MM.1S (cell line): ENCODE data around the gene B4GALT5.

Experiments
- DNase-seq: peaks from one replicate; pipeline ENCODE4 v3.0.0-alpha.2; 2015
- H2AFZ ChIP-seq: fragments of 300-600 bp; sonication (generic); 2 replicates; pipeline ENCODE4 v1.6.0; 2016; ENCODE audit warnings: antibody characterized with exemption, low read length
- H3F3A ChIP-seq: fragments of 300-600 bp; sonication (generic); 2 replicates; pipeline ENCODE4 v1.6.1; 2016; ENCODE audit warnings: mild to moderate bottlenecking, antibody characterized with exemption, low read length, moderate library complexity, mixed read lengths; ENCODE audit not compliant: insufficient read depth
- H3K27ac ChIP-seq: fragments of 300-600 bp; sonication (generic); 2 replicates; pipeline ENCODE4 v1.5.1; 2016; ENCODE audit warnings: mild to moderate bottlenecking, low read length
- H3K27me3 ChIP-seq: fragments of 300-600 bp; sonication (generic); replicated peaks from 2 replicates; pipeline ENCODE4 v1.6.0; 2016; ENCODE audit warnings: low read length; ENCODE audit not compliant: insufficient read depth
- H3K36me3 ChIP-seq: fragments of 300-600 bp; sonication (generic); replicated peaks from 2 replicates; pipeline ENCODE4 v1.6.1; 2016; ENCODE audit warnings: mild to moderate bottlenecking, low read length, mixed read lengths; ENCODE audit not compliant: insufficient read depth
- H3K4me1 ChIP-seq: fragments of 300-600 bp; sonication (generic); 2 replicates; pipeline ENCODE4 v1.6.1; 2016; ENCODE audit warnings: low read length, mixed read lengths
- H3K4me2 ChIP-seq: fragments of 300-600 bp; sonication (generic); 2 replicates; pipeline ENCODE4 v1.6.0; 2016; ENCODE audit warnings: low read depth, low read length
- H3K4me3 ChIP-seq: fragments of 300-600 bp; sonication (generic); 2 replicates; pipeline ENCODE4 v1.5.1; 2016; ENCODE audit warnings: low read length, mixed read lengths
- H3K79me2 ChIP-seq: fragments of 300-600 bp; sonication (generic); 2 replicates; pipeline ENCODE4 v1.6.1; 2016; ENCODE audit warnings: mixed run types, low read length, mixed read lengths
- H3K9ac ChIP-seq: fragments of 300-600 bp; sonication (generic); 2 replicates; pipeline ENCODE4 v1.6.1; 2016; ENCODE audit warnings: low read length, mixed read lengths
- H3K9me2 ChIP-seq: fragments of 300-600 bp; sonication (generic); replicated peaks from 2 replicates; pipeline ENCODE4 v1.6.1; 2016; ENCODE audit warnings: mild to moderate bottlenecking, low read length, mixed read lengths; ENCODE audit not compliant: insufficient read depth
- H3K9me3 ChIP-seq: fragments of 300-600 bp; sonication (generic); replicated peaks from 2 replicates; pipeline ENCODE4 v1.6.1; 2016; ENCODE audit warnings: mild to moderate bottlenecking, low read length, mixed read lengths; ENCODE audit not compliant: insufficient read depth
- H4K20me1 ChIP-seq: fragments of 300-600 bp; sonication (generic); 2 replicates; pipeline ENCODE4 v1.6.1; 2016; ENCODE audit warnings: mild to moderate bottlenecking, low read length, moderate library complexity, mixed read lengths; ENCODE audit not compliant: insufficient read depth
- EZH2 ChIP-seq: fragments of 300-600 bp; sonication (generic); optimal IDR thresholded peaks from 2 replicates; pipeline ENCODE3; 2017; ENCODE audit warnings: low read depth, mild to moderate bottlenecking, antibody characterized with exemption, low read length, mixed read lengths
- EZH2phosphoT487 ChIP-seq: fragments of 300-600 bp; sonication (generic); IDR thresholded peaks from 2 replicates; pipeline ENCODE4 v1.6.1; 2018; ENCODE audit warnings: antibody characterized with exemption, low read length
- TF ChIP-seq, protein P1 (sequence below): fragments of 300-600 bp; sonication (generic); IDR thresholded peaks from 2 replicates; pipeline ENCODE4 v1.5.1; 2016; ENCODE audit warnings: antibody characterized with exemption, low read length, mixed read lengths

B4GALT5 gene

DNA sequence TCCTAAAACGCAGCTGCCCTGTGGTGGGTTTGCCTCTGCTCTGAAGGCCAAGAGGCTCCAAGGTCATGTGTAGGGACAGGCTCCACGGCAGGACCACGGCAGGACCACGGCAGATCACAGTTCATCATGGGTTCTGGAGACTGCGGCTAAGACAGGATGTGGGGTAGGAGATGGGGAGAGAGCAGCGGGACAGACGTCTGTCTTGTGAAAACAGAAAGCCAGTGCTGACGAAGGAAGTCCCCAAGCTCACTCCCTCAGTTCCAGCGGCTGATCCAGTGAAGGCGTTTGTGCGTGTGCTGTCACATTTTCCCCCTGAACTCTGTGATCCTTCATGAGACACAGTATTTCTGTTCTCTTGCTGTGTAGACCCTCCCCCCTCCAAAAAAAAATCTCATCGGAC is 77.8 kb downstream of the B4GALT5 start:
- H3K4me2 ChIP-seq: no peak overlapping the region
- H4K20me1 ChIP-seq: no peaks in the 10 kb centered on the region
- no peaks in the 10 kb centered on the region for H3K9me3 ChIP-seq
- H3K4me3 ChIP-seq: no peak overlapping the region
- peaks cover 9% of the 10 kb centered on the region for H3K4me1 ChIP-seq
- TF ChIP-seq, protein P1, sequence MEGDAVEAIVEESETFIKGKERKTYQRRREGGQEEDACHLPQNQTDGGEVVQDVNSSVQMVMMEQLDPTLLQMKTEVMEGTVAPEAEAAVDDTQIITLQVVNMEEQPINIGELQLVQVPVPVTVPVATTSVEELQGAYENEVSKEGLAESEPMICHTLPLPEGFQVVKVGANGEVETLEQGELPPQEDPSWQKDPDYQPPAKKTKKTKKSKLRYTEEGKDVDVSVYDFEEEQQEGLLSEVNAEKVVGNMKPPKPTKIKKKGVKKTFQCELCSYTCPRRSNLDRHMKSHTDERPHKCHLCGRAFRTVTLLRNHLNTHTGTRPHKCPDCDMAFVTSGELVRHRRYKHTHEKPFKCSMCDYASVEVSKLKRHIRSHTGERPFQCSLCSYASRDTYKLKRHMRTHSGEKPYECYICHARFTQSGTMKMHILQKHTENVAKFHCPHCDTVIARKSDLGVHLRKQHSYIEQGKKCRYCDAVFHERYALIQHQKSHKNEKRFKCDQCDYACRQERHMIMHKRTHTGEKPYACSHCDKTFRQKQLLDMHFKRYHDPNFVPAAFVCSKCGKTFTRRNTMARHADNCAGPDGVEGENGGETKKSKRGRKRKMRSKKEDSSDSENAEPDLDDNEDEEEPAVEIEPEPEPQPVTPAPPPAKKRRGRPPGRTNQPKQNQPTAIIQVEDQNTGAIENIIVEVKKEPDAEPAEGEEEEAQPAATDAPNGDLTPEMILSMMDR: no peak
- TF ChIP-seq EZH2: no peak
- TF ChIP-seq EZH2phosphoT487: no peak
- no peak overlapping the region for H3K9ac ChIP-seq
- H3K27me3 ChIP-seq: no peaks in the 10 kb centered on the region
- H3K9me2 ChIP-seq: no peaks in the 10 kb centered on the region
- H3F3A ChIP-seq: peaks cover 4% of the 10 kb centered on the region
- no peak for DNase-seq
- H3K36me3 ChIP-seq: no peaks in the 10 kb centered on the region
- no peaks in the 10 kb centered on the region for H3K79me2 ChIP-seq
- H2AFZ ChIP-seq: no peak overlapping the region
- no peak overlapping the region for H3K27ac ChIP-seq

DNA sequence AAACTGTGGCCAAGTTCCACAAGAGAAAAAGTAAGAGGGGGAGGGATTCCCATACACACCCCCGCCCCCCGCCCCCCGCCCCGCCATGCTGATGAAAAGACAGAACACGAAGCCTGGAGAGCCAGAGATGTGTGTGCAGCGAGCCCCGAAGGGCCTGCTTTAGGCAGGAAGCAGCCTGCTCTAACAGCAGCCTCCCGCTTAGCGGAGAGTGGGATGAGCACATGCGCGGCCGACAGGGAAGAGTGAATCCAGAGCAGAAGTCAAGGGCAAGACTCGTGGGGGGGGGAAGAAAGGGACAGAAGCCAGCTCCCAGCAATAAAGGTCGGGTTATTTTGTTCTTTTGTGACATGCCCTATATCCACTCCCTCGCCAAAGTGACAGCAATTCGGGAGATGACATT is 78.5 kb downstream of the B4GALT5 start:
- Histone ChIP-seq H3K27ac (no peak overlapping the region), H3K27me3 (no peaks in the 10 kb centered on the region), H3K4me2 (no peak overlapping the region), H4K20me1 (no peaks in the 10 kb centered on the region), H3K9ac (no peak overlapping the region), H3K4me3 (no peak overlapping the region), H3K79me2 (no peaks in the 10 kb centered on the region), H3K4me1 (peaks cover 16% of the 10 kb centered on the region), H2AFZ (no peak overlapping the region), H3K9me3 (no peaks in the 10 kb centered on the region), H3K9me2 (no peaks in the 10 kb centered on the region), H3F3A (peaks cover 11% of the 10 kb centered on the region), H3K36me3 (no peaks in the 10 kb centered on the region)
- no peak for TF ChIP-seq EZH2phosphoT487
- TF ChIP-seq, protein P1: no peak
- no peak for TF ChIP-seq EZH2
- DNase-seq: no peak

DNA sequence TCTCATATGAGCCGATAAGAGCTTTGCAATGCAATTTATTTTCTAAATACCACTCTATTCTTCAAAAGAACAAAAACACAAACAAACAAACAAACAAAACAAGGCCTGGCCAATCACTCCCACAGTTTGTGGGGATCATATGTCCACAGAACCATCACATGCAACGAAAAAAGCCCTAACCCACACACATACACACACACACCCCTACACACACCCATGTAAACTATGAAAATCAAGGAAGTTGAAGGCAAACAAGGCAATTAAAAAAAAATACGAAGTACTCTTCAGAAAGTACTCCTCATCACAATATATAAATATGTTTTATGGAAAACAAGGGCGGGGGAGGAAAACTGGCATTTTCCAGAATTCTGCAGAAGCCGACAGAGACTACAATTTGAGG is 79.6 kb downstream of the B4GALT5 start:
- Histone ChIP-seq H3K27ac (no peak overlapping the region), H3K27me3 (no peaks in the 10 kb centered on the region), H3K4me3 (no peak overlapping the region), H3K4me1 (peaks cover 20% of the 10 kb centered on the region), H3K9ac (no peak overlapping the region), H2AFZ (no peak overlapping the region), H3K9me3 (no peaks in the 10 kb centered on the region), H3K4me2 (no peak overlapping the region), H3F3A (peaks cover 13% of the 10 kb centered on the region), H3K9me2 (no peaks in the 10 kb centered on the region), H4K20me1 (no peaks in the 10 kb centered on the region), H3K36me3 (no peaks in the 10 kb centered on the region), H3K79me2 (no peaks in the 10 kb centered on the region)
- DNase-seq: no peak
- TF ChIP-seq EZH2phosphoT487: no peak
- TF ChIP-seq, protein P1: no peak

DNA sequence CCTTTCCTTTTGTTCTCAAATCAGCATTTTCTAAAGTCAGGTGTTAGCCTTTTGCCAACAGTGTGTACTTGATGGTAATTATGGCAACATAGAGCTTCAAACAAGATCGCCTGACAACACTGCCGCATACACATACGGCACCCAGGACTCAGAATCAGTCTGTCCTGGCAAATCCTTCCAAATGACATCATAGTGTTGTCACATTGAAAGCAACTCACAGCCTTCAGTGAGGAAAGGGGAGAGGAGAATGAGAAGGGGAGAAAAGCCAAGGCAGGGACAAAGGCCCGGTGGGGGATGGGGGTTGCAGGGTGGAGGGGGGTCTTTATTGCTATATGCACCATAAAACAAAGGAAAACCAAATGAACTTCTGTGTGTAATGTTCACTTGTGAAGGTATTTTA is 80.0 kb downstream of the B4GALT5 start:
- TF ChIP-seq EZH2: no peak
- TF ChIP-seq, protein P1: no peak
- no peak for TF ChIP-seq EZH2phosphoT487
- Histone ChIP-seq H3K9me3 (no peaks in the 10 kb centered on the region), H3K9me2 (no peaks in the 10 kb centered on the region), H3K27ac (no peak overlapping the region), H3K36me3 (no peaks in the 10 kb centered on the region), H3F3A (peaks cover 13% of the 10 kb centered on the region), H3K79me2 (no peaks in the 10 kb centered on the region), H3K4me3 (no peak overlapping the region), H3K4me1 (peaks cover 20% of the 10 kb centered on the region), H3K27me3 (no peaks in the 10 kb centered on the region), H3K4me2 (no peak overlapping the region), H3K9ac (no peak overlapping the region), H4K20me1 (no peaks in the 10 kb centered on the region), H2AFZ (no peak overlapping the region)
- peak; percentile 3 for DNase-seq
